Activated naive CD8-positive, alpha-beta T cell treated with anti-CD3 and anti-CD28 coated beads, Interleukin-2, amount 50 U/mL, for 16 hours (primary cell): Measurements from ENCODE around the gene ATOSB.

Experiments used
- DNase-seq: peaks from one replicate; pipeline ENCODE4 v3.0.0-alpha.2; 2020; ENCODE audit warnings: low read depth, low spot score

Gene ATOSB

DNA sequence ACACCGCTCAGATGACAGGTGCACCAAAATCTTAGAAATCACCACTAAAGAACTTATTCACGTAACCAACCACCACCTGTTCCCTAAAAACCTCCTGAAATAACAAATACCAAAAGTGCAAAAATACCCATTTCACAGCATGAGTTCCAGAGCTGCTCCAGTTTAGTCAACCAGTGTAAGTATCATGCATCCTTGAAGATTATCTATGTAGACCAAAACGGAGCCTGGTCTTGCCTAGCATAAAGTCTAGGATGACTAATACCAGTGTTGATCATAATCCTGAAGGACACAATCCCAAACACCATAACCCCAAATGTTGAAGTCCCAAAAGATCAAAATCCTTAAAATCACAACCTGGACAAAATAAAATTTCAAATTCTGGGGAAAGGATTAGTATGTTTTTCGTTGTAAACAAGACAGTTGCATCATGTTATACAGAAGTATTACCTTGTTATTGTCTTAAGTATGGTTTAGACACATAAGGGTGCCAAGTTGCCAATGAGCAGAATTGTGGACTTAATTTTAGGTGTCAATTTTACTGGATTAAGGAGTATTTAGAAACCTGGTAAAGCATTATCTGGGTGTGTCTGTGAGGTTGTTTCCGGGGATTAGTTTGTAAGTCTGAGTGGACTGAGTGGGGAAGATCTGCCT, 61.4 kb downstream of the ATOSB start:
- no peak for DNase-seq
